ENCODE data around the gene TACC2. TPM values are rescaled to one million over a fixed set of nuclear protein-coding genes. Genes with fewer than 3 reads are reported as not detected.

TACC2 gene
- total RNA-seq, 4 donors from 2014 or later: 95.9 to 122 (median 114) TPM

- Histone ChIP-seq H3K27me3 (no peaks in the 10 kb centered on the region), H3K9me3 (no peaks in the 10 kb centered on the region), H3K27ac (no peak overlapping the region), H3K36me3 (no peaks in the 10 kb centered on the region), H3K4me1 (peaks cover 3 to 5% of the 10 kb centered on the region in 2 donors), H3K4me3 (replicated peaks in 1 of 3) (no peak overlapping the region)
- intact Hi-C loops (cut with DNase I): loop anchor here (2.0 to 10.0 kb wide), 4 partner anchors 44 to 406 kb away; no protein-coding TSS in a partner anchor
- TF ChIP-seq CTCF (IDR thresholded peaks at IDR 0.05): peak; percentile 78 to 95 (median 90)
- TF ChIP-seq POLR2A (IDR thresholded peaks at IDR 0.05): no peak
- 19 to 24% methylated on average over 15 of the region's 15 CpGs for WGBS, 2 donors
- peak; percentile 65 to 77 for DNase-seq
Measured at GRCh38 chr10:122298598-122299301, 309.8 kb downstream of the TACC2 start.

GRCh38 chr10:122299423-122300075 lies 310.6 kb downstream of the TACC2 start:
- no peak overlapping the region for H3K27ac ChIP-seq
- WGBS, 2 donors: 87 to 95% methylated on average over 14 of the region's 14 CpGs
- intact Hi-C loops (cut with DNase I): loop anchor here (2.0 to 10.0 kb wide), 4 partner anchors 43 to 405 kb away; no protein-coding TSS in a partner anchor

GRCh38 chr10:122301055-122301810 lies 312.3 kb downstream of the TACC2 start:
- Histone ChIP-seq H3K27me3 (no peaks in the 10 kb centered on the region), H3K27ac (no peak overlapping the region), H3K36me3 (no peaks in the 10 kb centered on the region), H3K4me1 (peaks cover 3 to 5% of the 10 kb centered on the region in 2 donors), H3K4me3 (replicated peaks in 1 of 3) (no peak overlapping the region), H3K9me3 (no peaks in the 10 kb centered on the region)
- intact Hi-C loops (cut with DNase I): no loop called here
- 69 to 71% methylated on average over 12 of the region's 12 CpGs for WGBS, 2 donors
- DNase-seq: no peak
- TF ChIP-seq POLR2A (IDR thresholded peaks at IDR 0.05) (no peak), CTCF (IDR thresholded peaks at IDR 0.05) (no peak)

More at GRCh38 chr10:122299423-122300075, 310.6 kb downstream of the TACC2 start:
- peaks cover 3 to 5% of the 10 kb centered on the region in 2 donors for H3K4me1 ChIP-seq
- H3K9me3 ChIP-seq: no peaks in the 10 kb centered on the region
- no peaks in the 10 kb centered on the region for H3K27me3 ChIP-seq
- DNase-seq: no peak
- TF ChIP-seq CTCF (IDR thresholded peaks at IDR 0.05) (no peak), POLR2A (IDR thresholded peaks at IDR 0.05) (no peak)
- no peaks in the 10 kb centered on the region for H3K36me3 ChIP-seq
- H3K4me3 ChIP-seq (replicated peaks in 1 of 3): no peak overlapping the region

- H3K36me3 ChIP-seq: no peaks in the 10 kb centered on the region
- TF ChIP-seq CTCF (IDR thresholded peaks at IDR 0.05): no peak
- TF ChIP-seq POLR2A (IDR thresholded peaks at IDR 0.05): no peak
- WGBS, 2 donors: 80 to 91% methylated on average over 7 of the region's 7 CpGs
- no peak overlapping the region for H3K4me3 ChIP-seq (replicated peaks in 1 of 3)
- no peak overlapping the region for H3K27ac ChIP-seq
- H3K4me1 ChIP-seq: peaks cover 3 to 5% of the 10 kb centered on the region in 2 donors
- intact Hi-C loops (cut with DNase I): no loop called here
- no peaks in the 10 kb centered on the region for H3K27me3 ChIP-seq
- H3K9me3 ChIP-seq: no peaks in the 10 kb centered on the region
- DNase-seq: no peak
Measured at GRCh38 chr10:122301811-122302115, 312.8 kb downstream of the TACC2 start.

Measured in thyroid gland (tissue), 4 donors.